IMR-90 (cell line): ENCODE measurements around the gene DVL1. TPM values are rescaled to one million over a fixed set of nuclear protein-coding genes. Genes with fewer than 3 reads are reported as not detected.

Experiments
- ATAC-seq: fragments of 200-7000 bp; cut with Tn5 transposase; 2 replicates; pipeline ENCODE4 v1.9.1; 2020; ENCODE audit warnings: low read depth, mild to moderate bottlenecking, moderate library complexity
- BruUV-seq: library from RNA; stranded (reverse); fragments of 400-500 nt; replicated peaks from 2 replicates; lab custom pipeline; 2021; lab: Mats Ljungman, UMichigan
- CTCF ChIA-PET: fragments of 300-600 bp; formaldehyde crosslinking; extraction: SDS; loops from one replicate; lab custom pipeline; 2021; ENCODE audit warnings: antibody characterized with exemption; lab: Yijun Ruan, JAX
- POLR2A ChIA-PET: fragments of 300-600 bp; sonication (Branson Sonifier 250); formaldehyde crosslinking; loops from one replicate; lab custom pipeline; 2022; ENCODE audit warnings: antibody characterized with exemption; ENCODE audit not compliant: unreplicated experiment; lab: Charles Lee
- DNase-seq: peaks from one replicate; pipeline ENCODE4 v3.0.0; 2013
- H2AFZ ChIP-seq: replicated peaks from 2 replicates; pipeline ENCODE3; 2013; ENCODE audit warnings: low read length, mild to moderate bottlenecking; ENCODE audit not compliant: poor library complexity
- H2AK5ac ChIP-seq: 2 replicates; pipeline ENCODE4 v1.6.1; 2013; ENCODE audit warnings: low read depth, low read length, inconsistent platforms
- H2AK9ac ChIP-seq: replicated peaks from 2 replicates; pipeline ENCODE3; 2013; ENCODE audit warnings: mild to moderate bottlenecking, low read depth, low read length, moderate library complexity; ENCODE audit not compliant: poor library complexity
- H2BK120ac ChIP-seq: 2 replicates; pipeline ENCODE4 v1.6.1; 2013; ENCODE audit warnings: low read depth, low read length, inconsistent platforms
- H2BK15ac ChIP-seq: 3 replicates; pipeline ENCODE4 v1.6.1; 2013; ENCODE audit warnings: low read depth, low read length, inconsistent platforms
- H2BK20ac ChIP-seq: 2 replicates; pipeline ENCODE4 v1.6.1; 2013; ENCODE audit warnings: low read depth, mild to moderate bottlenecking, inconsistent platforms, low read length, moderate library complexity
- H2BK5ac ChIP-seq: 2 replicates; pipeline ENCODE4 v1.6.1; 2013; ENCODE audit warnings: mild to moderate bottlenecking, low read depth, low read length, inconsistent platforms; ENCODE audit not compliant: poor library complexity, severe bottlenecking
- H3K14ac ChIP-seq: replicated peaks from 2 replicates; pipeline ENCODE4 v1.6.1; 2013; ENCODE audit warnings: low read depth, low read length, inconsistent platforms
- H3K18ac ChIP-seq: 2 replicates; pipeline ENCODE4 v1.6.1; 2013; ENCODE audit warnings: low read depth, low read length, control low read depth
- H3K23ac ChIP-seq: 2 replicates; pipeline ENCODE4 v1.6.1; 2013; ENCODE audit warnings: low read depth, low read length, inconsistent platforms
- H3K27ac ChIP-seq: 2 replicates; pipeline ENCODE4 v1.5.1; 2013; ENCODE audit warnings: mild to moderate bottlenecking, control low read depth, low read length; ENCODE audit not compliant: insufficient read depth
- H3K27me3 ChIP-seq: 2 replicates; pipeline ENCODE4 v1.6.1; 2013; ENCODE audit warnings: low read length; ENCODE audit not compliant: control insufficient read depth, insufficient read depth
- H3K36me3 ChIP-seq: 2 replicates; pipeline ENCODE4 v1.6.1; 2013; ENCODE audit warnings: low read length, mixed read lengths; ENCODE audit not compliant: control insufficient read depth, insufficient read depth
- H3K4ac ChIP-seq: 2 replicates; pipeline ENCODE4 v1.6.1; 2013; ENCODE audit warnings: low read depth, low read length, inconsistent platforms
- H3K4me1 ChIP-seq: 2 replicates; pipeline ENCODE4 v1.6.1; 2013; ENCODE audit warnings: low read length, mixed read lengths; ENCODE audit not compliant: control insufficient read depth, insufficient read depth
- H3K4me2 ChIP-seq: 2 replicates; pipeline ENCODE4 v1.6.1; 2013; ENCODE audit warnings: low read depth, mild to moderate bottlenecking, control low read depth, low read length, moderate library complexity
- H3K4me3 ChIP-seq: 2 replicates; pipeline ENCODE4 v1.5.1; 2013; ENCODE audit warnings: low read depth, mild to moderate bottlenecking, control low read depth, low read length, moderate library complexity; ENCODE audit not compliant: insufficient read depth
- H3K56ac ChIP-seq: 2 replicates; pipeline ENCODE4 v1.6.1; 2013; ENCODE audit warnings: low read length, inconsistent platforms; ENCODE audit not compliant: insufficient read depth; ENCODE audit errors: extremely low read depth
- H3K79me1 ChIP-seq, 2 experiments: 2 replicates each; pipeline ENCODE4 v1.6.1; 2013; ENCODE audit warnings: low read length in 2 of 2, inconsistent platforms in 1 of 2, low read depth in 1 of 2
- H3K9ac ChIP-seq: 2 replicates; pipeline ENCODE4 v1.6.1; 2013; ENCODE audit warnings: low read depth, low read length, control low read depth
- H3K9me1 ChIP-seq: 2 replicates; pipeline ENCODE4 v1.6.1; 2013; ENCODE audit warnings: low read length, inconsistent platforms; ENCODE audit not compliant: insufficient read depth
- H3K9me3 ChIP-seq: 2 replicates; pipeline ENCODE4 v1.6.1; 2013; ENCODE audit warnings: low read length; ENCODE audit not compliant: control insufficient read depth, insufficient read depth
- H4K20me1 ChIP-seq: 2 replicates; pipeline ENCODE4 v1.6.1; 2013; ENCODE audit warnings: low read length, inconsistent platforms; ENCODE audit not compliant: insufficient read depth
- H4K5ac ChIP-seq: 2 replicates; pipeline ENCODE4 v1.6.1; 2013; ENCODE audit warnings: mild to moderate bottlenecking, low read depth, low read length, control low read depth
- H4K8ac ChIP-seq, 2 experiments: 2 replicates each; pipeline ENCODE4 v1.6.1; 2013; ENCODE audit warnings: low read depth in 2 of 2, low read length in 2 of 2, control low read depth in 1 of 2, inconsistent platforms in 1 of 2
- H4K91ac ChIP-seq: 2 replicates; pipeline ENCODE4 v1.6.1; 2013; ENCODE audit warnings: low read depth, low read length, inconsistent platforms; ENCODE audit not compliant: insufficient read depth
- BHLHE40 ChIP-seq: fragments of 150-350 bp; IDR thresholded peaks from 2 replicates; pipeline ENCODE4 v1.6.1; 2016; ENCODE audit warnings: mild to moderate bottlenecking, low read depth, low read length
- CEBPB ChIP-seq: IDR thresholded peaks from 2 replicates; pipeline ENCODE4 v1.6.1; 2012; ENCODE audit warnings: low read depth, low read length, improper control_type of control experiment
- FOS ChIP-seq: fragments of 150-350 bp; IDR thresholded peaks from 2 replicates; pipeline ENCODE4 v1.6.1; 2016; ENCODE audit warnings: low read depth, low read length
- MAFK ChIP-seq: IDR thresholded peaks from 2 replicates; pipeline ENCODE4 v1.6.1; 2012; ENCODE audit warnings: low read depth, low read length, improper control_type of control experiment
- MAZ ChIP-seq: IDR thresholded peaks from 2 replicates; pipeline ENCODE4 v1.6.1; 2012; ENCODE audit warnings: low read depth, mild to moderate bottlenecking, low read length, improper control_type of control experiment, moderate library complexity, borderline replicate concordance
- MXI1 ChIP-seq: IDR thresholded peaks from 2 replicates; pipeline ENCODE4 v1.6.1; 2012; ENCODE audit warnings: low read depth, mild to moderate bottlenecking, low read length, moderate library complexity, borderline replicate concordance
- NFE2L2 ChIP-seq: fragments of 150-350 bp; IDR thresholded peaks from 2 replicates; pipeline ENCODE4 v1.6.1; 2016; ENCODE audit warnings: low read depth, mild to moderate bottlenecking, low read length
- POLR2A ChIP-seq: IDR thresholded peaks from 2 replicates; pipeline ENCODE4 v1.6.1; 2012; ENCODE audit warnings: mild to moderate bottlenecking, low read depth, low read length
- SMC3 ChIP-seq: fragments of 150-350 bp; IDR thresholded peaks from 2 replicates; pipeline ENCODE4 v1.6.1; 2016; ENCODE audit warnings: low read depth, mild to moderate bottlenecking, antibody characterized with exemption, low read length, moderate library complexity
- USF2 ChIP-seq: fragments of 150-350 bp; IDR thresholded peaks from 2 replicates; pipeline ENCODE4 v1.6.1; 2017; ENCODE audit warnings: mild to moderate bottlenecking, antibody characterized with exemption, low read length, low read depth
- WGBS, 2 experiments: methylation state at CpG; one replicate each; pipeline versions ENCODE4 v1.1.5 to v1.1.7; 2013; ENCODE audit warnings: missing lambda C conversion rate in 2 of 2; ENCODE audit not compliant: insufficient read length in 1 of 2; ENCODE audit errors: extremely low coverage in 2 of 2; 5-methylcytosine and 5-hydroxymethylcytosine counted together
- dilution Hi-C: fragments of 300-500 bp; cut with HindIII; formaldehyde crosslinking; loops from one replicate; pipeline ENCODE4 v1.14.3; 2018; ENCODE audit warnings: low sequenced_read_pairs; ENCODE audit not compliant: unreplicated experiment
- in situ Hi-C: fragments of 300-500 bp; cut with MboI; formaldehyde crosslinking; loops from 3 replicates; pipeline ENCODE4 v1.14.3; 2019; ENCODE audit warnings: low sequenced_read_pairs, inconsistent platforms, mixed read lengths
- intact Hi-C: fragments of 100-400 bp; cut with micrococcal nuclease; formaldehyde crosslinking; loops from 2 replicates; pipeline ENCODE4 v1.10.0; 2022
- polyA plus RNA-seq, 3 experiments: library from polyadenylated mRNA; depleted of rRNA; stranded (reverse); fragments of >200 nt; gene quantifications; 2 replicates each; pipeline ENCODE4 v1.2.3, GENCODE V29; 2012; ENCODE audit warnings: low replicate concordance in 1 of 3
- total RNA-seq: library from RNA; depleted of rRNA; stranded (reverse); fragments of >200 nt; gene quantifications from 2 replicates; pipeline ENCODE4 v1.2.3, GENCODE V29; 2012

Gene DVL1
- total and polyA plus RNA-seq, 2 of the 4 experiments (the other 2 are of a cell fraction), result 27.2 to 35.9 TPM

- TF ChIP-seq USF2, result no peak
Observed at GRCh38 chr1:1306070-1306660, 43.1 kb downstream of the DVL1 start (continued).

GRCh38 chr1:1305300-1306069 is 43.7 kb downstream of the DVL1 start:
- peak overlapping the region; percentile 90 for H3K4ac ChIP-seq
- H3K4me1 ChIP-seq, result peaks cover 31% of the 10 kb centered on the region
- intact Hi-C loops (loop anchor here (5.0 kb wide), 2 partner anchors 52 to 183 kb away; partner anchors contain the start of gene MXRA8), dilution Hi-C loops (no loop called here), in situ Hi-C loops (no loop called here)
- H3K18ac ChIP-seq, result peak overlapping the region; percentile 24; the same call in 1 of the 2 replicates
- H2AK5ac ChIP-seq, result peak overlapping the region; percentile 91
- 0 out of 2 replicates have a peak overlapping the region, but pooled peaks have one; percentile 31 for H3K56ac ChIP-seq
- H2AFZ ChIP-seq, result peak overlapping the region; percentile 87
- H2BK15ac ChIP-seq, result peak overlapping the region; percentile 72; the same call in 2 of the 3 replicates
- peak overlapping the region; percentile 100 for H3K4me2 ChIP-seq
- CTCF ChIA-PET, result interaction anchor here (0.7 to 1.3 kb wide), 2 partner anchors 29 to 183 kb away, joined by 3 read pairs; no protein-coding TSS in a partner anchor
- peak; percentile 30 for ATAC-seq
- H3K14ac ChIP-seq, result peak overlapping the region; percentile 67
- H3K9me1 ChIP-seq, result peaks cover 3% of the 10 kb centered on the region
- H2AK9ac ChIP-seq, result peak overlapping the region; percentile 97
- H3K79me1 ChIP-seq, result peaks cover 3 to 68% of the 10 kb centered on the region in 2 experiments; a peak in 3 of 4 replicates
- peak overlapping the region; percentile 84 for H3K23ac ChIP-seq
- BruUV-seq, result no TSS peak
- peak overlapping the region; percentile 89 for H3K27ac ChIP-seq
- peak overlapping the region; percentile 70 for H2BK120ac ChIP-seq
- POLR2A ChIA-PET, result no interaction called here
- peaks cover 8% of the 10 kb centered on the region for H3K36me3 ChIP-seq
- H3K9me3 ChIP-seq, result no peaks in the 10 kb centered on the region
- peak overlapping the region; percentile 75 for H2BK5ac ChIP-seq
- 30% methylated on average over 9 of the region's 25 CpGs; no CpG with 5 or more reads in 1 of the 2 experiments for whole genome bisulfite sequencing, 2 experiments
- H4K5ac ChIP-seq, result peak overlapping the region; percentile 58
- peak overlapping the region; percentile 38 for H2BK20ac ChIP-seq
- H3K27me3 ChIP-seq, result no peaks in the 10 kb centered on the region
- peak overlapping the region; percentile 93 for H3K4me3 ChIP-seq
- H4K91ac ChIP-seq, result peak overlapping the region; percentile 86
- H4K20me1 ChIP-seq, result peaks cover 41% of the 10 kb centered on the region
- peak overlapping the region; percentile 91 for H3K9ac ChIP-seq
- H4K8ac ChIP-seq, result peak overlapping the region; percentile 36 to 91; a peak in 3 of 4 replicates
- DNase-seq, result peak; percentile 71
- TF ChIP-seq CEBPB (no peak), MAZ (peak; percentile 86), POLR2A (no peak), USF2 (no peak), MAFK (no peak; the same call in 1 of the 2 replicates), NFE2L2 (peak; percentile 64; the same call in 1 of the 2 replicates), FOS (peak; percentile 41; the same call in 1 of the 2 replicates), SMC3 (no peak), MXI1 (no peak), BHLHE40 (peak; percentile 19; the same call in 1 of the 2 replicates)
